GM12875 (cell line): Measurements from ENCODE around the gene KASH5.

ENCODE experiments used
- H3K4me3 ChIP-seq: one replicate; pipeline ENCODE4 v1.5.1; 2011; ENCODE audit warnings: low read depth, low read length, control low read depth
- CTCF ChIP-seq: IDR thresholded peaks from 2 replicates; pipeline ENCODE4 v1.5.1; 2011; ENCODE audit warnings: low read depth, mild to moderate bottlenecking, control low read depth, inconsistent platforms, low read length, moderate library complexity, borderline replicate concordance; ENCODE audit not compliant: insufficient read depth

Gene KASH5

GRCh38 chr19:49407482-49408015 lies 19.5 kb downstream of the KASH5 start:
- H3K4me3 ChIP-seq = no peak overlapping the region
- TF ChIP-seq CTCF = no peak

- TF ChIP-seq CTCF = no peak
- H3K4me3 ChIP-seq = no peak overlapping the region
These were observed 20.9 kb downstream of the KASH5 start for GRCh38 chr19:49408816-49409440.

- TF ChIP-seq CTCF = no peak
- H3K4me3 ChIP-seq = no peak overlapping the region
These were observed 21.5 kb downstream of the KASH5 start for GRCh38 chr19:49409441-49410029.

GRCh38 chr19:49411681-49412326 lies 23.8 kb downstream of the KASH5 start:
- no peak for TF ChIP-seq CTCF
- H3K4me3 ChIP-seq = no peak overlapping the region

GRCh38 chr19:49413348-49413747 lies 25.3 kb downstream of the KASH5 start:
- no peak overlapping the region for H3K4me3 ChIP-seq
- no peak for TF ChIP-seq CTCF

GRCh38 chr19:49414256-49414655 lies 26.2 kb downstream of the KASH5 start:
- no peak overlapping the region for H3K4me3 ChIP-seq
- no peak for TF ChIP-seq CTCF

GRCh38 chr19:49415102-49415809 lies 27.2 kb downstream of the KASH5 start:
- no peak for TF ChIP-seq CTCF
- no peak overlapping the region for H3K4me3 ChIP-seq
